ENCODE measurements around the gene BCORL1. TPM values are rescaled to one million over a fixed set of nuclear protein-coding genes. Genes with fewer than 3 reads are reported as not detected.

Gene BCORL1
- total and polyA plus RNA-seq, 2 of the 8 experiments (the other 6 are each of a cell fraction or from before 2014, with no cell fraction given): 1.4 to 6.2 TPM

- Histone ChIP-seq H3K79me1 (ENCODE audit: low read depth, low read length) (no peaks in the 10 kb centered on the region), H3K9me3 (ENCODE audit: insufficient read depth in 2 of 2, low read depth in 1 of 2, low read length in 1 of 2) (no peaks in the 10 kb centered on the region), H3K4ac (replicated peaks; ENCODE audit: insufficient read length, low read depth, low read length) (no peak overlapping the region), H3K9ac (replicated peaks in 1 of 4; ENCODE audit: extremely low read depth in 1 of 4, low read depth in 3 of 4, low read length in 3 of 4) (no peak overlapping the region), H4K8ac (ENCODE audit: extremely low read depth, insufficient read depth, low read length) (no peak overlapping the region), H2BK12ac (ENCODE audit: low read depth, low read length) (no peak overlapping the region), H2BK120ac (replicated peaks; ENCODE audit: low read depth, low read length) (no peak overlapping the region), H3K27ac (ENCODE audit: low read depth, low read length) (no peak overlapping the region), H3K23me2 (ENCODE audit: low read depth, low read length) (peaks cover 11% of the 10 kb centered on the region; the same call in 1 of the 2 replicates), H3K79me2 (ENCODE audit: control insufficient read depth in 1 of 2, insufficient read depth in 2 of 2, low read length in 2 of 2) (no peaks in the 10 kb centered on the region), H4K91ac (replicated peaks; ENCODE audit: insufficient read length, low read length) (no peak overlapping the region), H3K27me3 (replicated peaks in 1 of 4; ENCODE audit: control insufficient read depth in 3 of 4, extremely low read depth in 1 of 4, insufficient read depth in 3 of 4, low read length in 3 of 4) (peaks cover 43 to 78% (median 64%) of the 10 kb centered on the region in 4 experiments), H3K4me3 (ENCODE audit: extremely low read depth in 1 of 4, insufficient read depth in 2 of 4, low read depth in 3 of 4, low read length in 4 of 4) (peak overlapping the region; percentile 32 to 70 (median 46)), H3K18ac (ENCODE audit: extremely low read depth, low read length) (no peak overlapping the region), H3K4me1 (replicated peaks in 1 of 4; ENCODE audit: control insufficient read depth in 3 of 4, insufficient read depth in 4 of 4, low read length in 3 of 4) (peaks cover 0 to 27% (median 12%) of the 10 kb centered on the region in 4 experiments), H2BK15ac (ENCODE audit: low read length) (no peak overlapping the region), H2BK20ac (ENCODE audit: low read length) (no peak overlapping the region), H3K56ac (replicated peaks; ENCODE audit: insufficient read length, low read depth, low read length) (no peak overlapping the region), H4K20me1 (replicated peaks in 1 of 2; ENCODE audit: control insufficient read depth in 1 of 2, insufficient read depth in 2 of 2, low read length in 2 of 2) (peaks cover 0 to 5% of the 10 kb centered on the region in 2 experiments), H4K5ac (ENCODE audit: insufficient read length, low read depth, low read length) (no peak overlapping the region), H3K4me2 (ENCODE audit: insufficient read depth in 1 of 2, low read depth in 2 of 2, low read length in 2 of 2) (peak overlapping the region; percentile 66 to 94), H2AFZ (ENCODE audit: low read length) (no peak overlapping the region), H2AK5ac (ENCODE audit: low read depth, low read length) (no peak overlapping the region), H3K23ac (ENCODE audit: insufficient read length) (no peak overlapping the region), H3K36me3 (ENCODE audit: control insufficient read depth in 2 of 4, insufficient read depth in 4 of 4, low read length in 3 of 4) (no peaks in the 10 kb centered on the region), H3K14ac (ENCODE audit: insufficient read length) (no peak overlapping the region), H2BK5ac (ENCODE audit: low read depth, low read length) (no peak overlapping the region)
- FAIRE-seq (no peak), DNase-seq (ENCODE audit: low read depth in 1 of 2, low spot score in 2 of 2) (no peak)
- 0% methylated on average over 8 of the region's 20 CpGs; no CpG with 5 or more reads in 1 of the 2 experiments for WGBS, 2 experiments (ENCODE audit: extremely low coverage in 1 of 2, insufficient coverage in 1 of 2, insufficient read length in 1 of 2, insufficient replicate concordance in 2 of 2, low coverage in 1 of 2, low lambda C conversion rate in 2 of 2, missing lambda C conversion rate in 1 of 2)
- ChIA-PET POLR2A (ENCODE audit: partially characterized antibody) (interaction anchor here (0.6 to 1.7 kb wide), 4 partner anchors 23 to 29 kb away, joined by 3 to 9 read pairs (median 4); no protein-coding TSS in a partner anchor), CTCF (ENCODE audit: partially characterized antibody) (interaction anchor here (0.6 to 1.6 kb wide), 3 partner anchors 21 to 197 kb away, joined by 3 to 4 read pairs (median 4); no protein-coding TSS in a partner anchor)
- TF ChIP-seq MAFK (IDR thresholded peaks at IDR 0.05; ENCODE audit: low read depth, low read length) (no peak), JUN (IDR thresholded peaks at IDR 0.05; ENCODE audit: low read depth, low read length) (no peak), CBX8 (IDR thresholded peaks at IDR 0.05; ENCODE audit: borderline replicate concordance, low read depth, low read length) (no peak)
These were observed 25.7 kb upstream of the BCORL1 start for GRCh38 chrX:129956765-129957164.
